Tibial artery (tissue), 4 donors: ENCODE measurements around the gene TRAPPC3L.

ENCODE experiments used
- DNase-seq, 2 donors: peaks; one replicate each; pipeline ENCODE4 v3.0.0-alpha.2; 2019
- H3K27ac ChIP-seq, 2 donors: fragments of 200-600 bp; sonication (generic) in 1 of 2; 1 replicate in 1 of 2; 2 replicates in 1 of 2; pipeline ENCODE4 v1.5.1; 2018 to 2019; ENCODE audit warnings: mild to moderate bottlenecking in 1 of 2
- H3K27me3 ChIP-seq, 2 donors: fragments of 200-600 bp; sonication (generic) in 1 of 2; one replicate each; pipeline versions ENCODE4 v1.5.1 to v1.6.0; 2016 to 2019
- H3K36me3 ChIP-seq, 3 donors: fragments of 200-600 bp; sonication (generic) in 2 of 3; one replicate each; pipeline ENCODE4 v1.5.1; 2016 to 2019; ENCODE audit warnings: mild to moderate bottlenecking in 2 of 3
- H3K4me1 ChIP-seq, 4 donors: fragments of 200-600 bp; sonication (generic) in 2 of 4; 1 replicate in 3 of 4; 2 replicates in 1 of 4; pipeline ENCODE4 v1.5.1; 2016 to 2019
- H3K4me3 ChIP-seq, 2 donors: fragments of 200-600 bp; sonication (generic) in 1 of 2; 1 replicate in 1 of 2; 2 replicates in 1 of 2; pipeline ENCODE4 v1.5.1; 2018 to 2019; ENCODE audit warnings: mild to moderate bottlenecking in 2 of 2
- H3K9me3 ChIP-seq, 3 donors: fragments of 200-600 bp; sonication (generic) in 1 of 3; one replicate each; pipeline ENCODE4 v1.5.1; 2016 to 2019
- CTCF ChIP-seq, 2 experiments: fragments of 200-600 bp in 1 of 2; fragments of 450-650 bp in 1 of 2; IDR thresholded peaks; one replicate each; pipeline ENCODE4 v1.5.1; 2017 to 2019; ENCODE audit warnings: antibody characterized with exemption in 2 of 2, mild to moderate bottlenecking in 1 of 2, moderate library complexity in 1 of 2
- intact Hi-C: fragments of 100-400 bp; cut with DNase I; formaldehyde crosslinking; loops from one replicate; pipeline ENCODE4 v1.15.0; 2023; ENCODE audit warnings: low total_unique reads

TRAPPC3L gene

GRCh38 chr6:116472706-116473105 lies 72.8 kb downstream of the TRAPPC3L start:
- no peak for DNase-seq
- no peaks in the 10 kb centered on the region for H3K9me3 ChIP-seq
- intact Hi-C loops = no loop called here
- H3K4me3 ChIP-seq = no peak overlapping the region
- no peak for TF ChIP-seq CTCF (IDR thresholded peaks at IDR 0.05)
- no peaks in the 10 kb centered on the region for H3K27me3 ChIP-seq
- no peaks in the 10 kb centered on the region for H3K4me1 ChIP-seq
- no peaks in the 10 kb centered on the region for H3K36me3 ChIP-seq
- H3K27ac ChIP-seq = no peak overlapping the region

- TF ChIP-seq CTCF (IDR thresholded peaks at IDR 0.05) = no peak
- no peaks in the 10 kb centered on the region for H3K27me3 ChIP-seq
- no peak for DNase-seq
- H3K4me3 ChIP-seq = no peak overlapping the region
- no peak overlapping the region for H3K27ac ChIP-seq
- no peaks in the 10 kb centered on the region for H3K9me3 ChIP-seq
- intact Hi-C loops = no loop called here
- H3K36me3 ChIP-seq = no peaks in the 10 kb centered on the region
- H3K4me1 ChIP-seq = no peaks in the 10 kb centered on the region
Observed at GRCh38 chr6:116471531-116471930, 74.0 kb downstream of the TRAPPC3L start.

- H3K4me1 ChIP-seq = no peaks in the 10 kb centered on the region
- intact Hi-C loops = no loop called here
- H3K4me3 ChIP-seq = no peak overlapping the region
- no peaks in the 10 kb centered on the region for H3K36me3 ChIP-seq
- H3K27me3 ChIP-seq = peaks cover 0 to 11% of the 10 kb centered on the region in 2 donors
- TF ChIP-seq CTCF (IDR thresholded peaks at IDR 0.05) = no peak
- no peaks in the 10 kb centered on the region for H3K9me3 ChIP-seq
- H3K27ac ChIP-seq = no peak overlapping the region
- no peak for DNase-seq
Observed at GRCh38 chr6:116468293-116468692, 77.2 kb downstream of the TRAPPC3L start.

- no peak for TF ChIP-seq CTCF (IDR thresholded peaks at IDR 0.05)
- H3K4me3 ChIP-seq = no peak overlapping the region
- peaks cover 0 to 12% of the 10 kb centered on the region in 2 donors for H3K27me3 ChIP-seq
- intact Hi-C loops = no loop called here
- no peaks in the 10 kb centered on the region for H3K4me1 ChIP-seq
- DNase-seq = no peak
- no peak overlapping the region for H3K27ac ChIP-seq
- no peaks in the 10 kb centered on the region for H3K9me3 ChIP-seq
- no peaks in the 10 kb centered on the region for H3K36me3 ChIP-seq
Observed at GRCh38 chr6:116467514-116467913, 78.0 kb downstream of the TRAPPC3L start.

- no peaks in the 10 kb centered on the region for H3K9me3 ChIP-seq
- peaks cover 0 to 4% (median 3%) of the 10 kb centered on the region in 4 donors for H3K4me1 ChIP-seq
- H3K4me3 ChIP-seq = no peak overlapping the region
- DNase-seq = no peak
- TF ChIP-seq CTCF (IDR thresholded peaks at IDR 0.05) = no peak
- H3K36me3 ChIP-seq = no peaks in the 10 kb centered on the region
- H3K27ac ChIP-seq = no peak overlapping the region
- H3K27me3 ChIP-seq = peaks cover 0 to 12% of the 10 kb centered on the region in 2 donors
- intact Hi-C loops = no loop called here
Observed at GRCh38 chr6:116467096-116467495, 78.4 kb downstream of the TRAPPC3L start.

GRCh38 chr6:116465246-116465645 lies 80.2 kb downstream of the TRAPPC3L start:
- H3K27ac ChIP-seq = no peak overlapping the region
- H3K27me3 ChIP-seq = peaks cover 0 to 12% of the 10 kb centered on the region in 2 donors
- no peaks in the 10 kb centered on the region for H3K36me3 ChIP-seq
- no peak overlapping the region for H3K4me3 ChIP-seq
- H3K4me1 ChIP-seq = peaks cover 0 to 10% (median 8%) of the 10 kb centered on the region in 4 donors
- no peak for DNase-seq
- no peaks in the 10 kb centered on the region for H3K9me3 ChIP-seq
- intact Hi-C loops = no loop called here
- TF ChIP-seq CTCF (IDR thresholded peaks at IDR 0.05) = no peak
